Measurements from ENCODE around the gene STON2.

STON2 gene

GRCh38 chr14:81220830-81221578 lies 179.1 kb downstream of the STON2 start, which contains the start of gene GTF2A1:
Gene GTF2A1 (minus strand): TSS chr14:81220959. CDS start chr14:81220518, 441 bp downstream.
- DNase-seq (ENCODE audit: low spot score), result peak; percentile 96

GRCh38 chr14:81220580-81220829 lies 179.6 kb downstream of the STON2 start:
- no peak for DNase-seq (ENCODE audit: low spot score)

- peak; percentile 17 for DNase-seq (ENCODE audit: low spot score)
Observed at GRCh38 chr14:81219759-81220579, 180.2 kb downstream of the STON2 start.

- DNase-seq (ENCODE audit: low spot score), result peak; percentile 99
Observed at GRCh38 chr14:81219210-81219758, 180.8 kb downstream of the STON2 start.

GRCh38 chr14:81211844-81212243 lies 188.3 kb downstream of the STON2 start:
- peak; percentile 23 for DNase-seq (ENCODE audit: low spot score)

All from cerebellar cortex (tissue), 1 donor.